Fibroblast of lung (primary cell): Measurements from ENCODE around the gene CCDC3. TPM values are rescaled to one million over a fixed set of nuclear protein-coding genes. Genes with fewer than 3 reads are reported as not detected.

Source experiments
- DNase-seq, 2 donors: peaks; one replicate each; pipeline versions ENCODE4 v3.0.0 to v3.0.0-alpha.2; 2010; ENCODE audit warnings: low read depth in 2 of 2
- H2AFZ ChIP-seq: 2 replicates; pipeline ENCODE4 v1.5.1; 2012; ENCODE audit warnings: low read length, control low read depth, inconsistent platforms
- H3K27ac ChIP-seq: 2 replicates; pipeline ENCODE4 v1.5.1; 2011; ENCODE audit warnings: low read length, control low read depth; ENCODE audit not compliant: insufficient read depth
- H3K27me3 ChIP-seq: 2 replicates; pipeline ENCODE4 v1.5.1; 2011; ENCODE audit warnings: mild to moderate bottlenecking, low read length; ENCODE audit not compliant: control insufficient read depth, insufficient read depth
- H3K36me3 ChIP-seq: 2 replicates; pipeline ENCODE4 v1.5.1; 2011; ENCODE audit warnings: low read length; ENCODE audit not compliant: control insufficient read depth, insufficient read depth
- H3K4me1 ChIP-seq: 2 replicates; pipeline ENCODE4 v1.5.1; 2011; ENCODE audit warnings: low read length; ENCODE audit not compliant: control insufficient read depth, insufficient read depth; ENCODE audit errors: extremely low read depth
- H3K4me2 ChIP-seq: 2 replicates; pipeline ENCODE4 v1.5.1; 2011; ENCODE audit warnings: low read length, control low read depth; ENCODE audit not compliant: insufficient read depth; ENCODE audit errors: extremely low read depth
- H3K4me3 ChIP-seq, 4 experiments: fragments of 200-600 bp in 1 of 4; sonication (generic) in 1 of 4; replicated peaks in 1 of 4; 2 replicates each; pipeline ENCODE4 v1.5.1; 2011 to 2016; ENCODE audit warnings: low read length in 4 of 4, low read depth in 3 of 4, mild to moderate bottlenecking in 3 of 4, control low read depth in 2 of 4, inconsistent platforms in 1 of 4, mixed read lengths in 1 of 4; ENCODE audit not compliant: insufficient read depth in 1 of 4; ENCODE audit errors: control extremely low read depth in 1 of 4
- H3K79me2 ChIP-seq: 2 replicates; pipeline ENCODE4 v1.5.1; 2012; ENCODE audit warnings: mild to moderate bottlenecking, low read length, inconsistent platforms; ENCODE audit not compliant: control insufficient read depth, insufficient read depth
- H3K9ac ChIP-seq: 2 replicates; pipeline ENCODE4 v1.5.1; 2011; ENCODE audit warnings: mild to moderate bottlenecking, low read length, control low read depth; ENCODE audit not compliant: insufficient read depth
- H3K9me3 ChIP-seq: 2 replicates; pipeline ENCODE4 v1.5.1; 2012; ENCODE audit warnings: low read depth, low read length; ENCODE audit not compliant: control insufficient read depth, insufficient read depth
- H4K20me1 ChIP-seq: 2 replicates; pipeline ENCODE4 v1.5.1; 2011; ENCODE audit warnings: low read length; ENCODE audit not compliant: control insufficient read depth, insufficient read depth; ENCODE audit errors: extremely low read depth
- CTCF ChIP-seq, 2 donors: IDR thresholded peaks in 1 of 2; conservative IDR thresholded peaks in 1 of 2; 1 replicate in 1 of 2; 2 replicates in 1 of 2; pipeline ENCODE4 v1.5.1; 2011 to 2012; ENCODE audit warnings: low read length in 2 of 2, control low read depth in 1 of 2, inconsistent platforms in 1 of 2, low read depth in 1 of 2, mild to moderate bottlenecking in 1 of 2
- EZH2 ChIP-seq: IDR thresholded peaks from 2 replicates; pipeline ENCODE4 v1.5.1; 2012; ENCODE audit warnings: low read length, control low read depth, mild to moderate bottlenecking; ENCODE audit errors: missing control alignments
- polyA plus RNA-seq, 2 donors: library from polyadenylated mRNA; depleted of rRNA in 1 of 2; stranded (reverse) in 1 of 2; unstranded in 1 of 2; fragments of >200 nt; gene quantifications; 2 replicates each; pipeline ENCODE4 v1.2.1, GENCODE V29; 2011 to 2012; ENCODE audit warnings: missing spikeins in 1 of 2
- total RNA-seq: library from RNA; depleted of rRNA; stranded (reverse); fragments of >200 nt; gene quantifications from 2 replicates; pipeline ENCODE4 v1.2.1, GENCODE V29; 2014

The CCDC3 gene
- total and polyA plus RNA-seq, 2 donors (not counting 1 experiment from before 2014, with no cell fraction given) = 0.33 to 0.65 TPM

- H3K4me2 ChIP-seq = no peak overlapping the region
- no peaks in the 10 kb centered on the region for H3K79me2 ChIP-seq
- H3K9ac ChIP-seq = no peak overlapping the region
- H3K9me3 ChIP-seq = no peaks in the 10 kb centered on the region
- no peak overlapping the region for H3K4me3 ChIP-seq
- no peaks in the 10 kb centered on the region for H3K27me3 ChIP-seq
- H3K27ac ChIP-seq = no peak overlapping the region
- no peaks in the 10 kb centered on the region for H3K36me3 ChIP-seq
- no peaks in the 10 kb centered on the region for H3K4me1 ChIP-seq
- TF ChIP-seq EZH2 = no peak
- no peak for TF ChIP-seq CTCF (conservative IDR thresholded peaks at IDR 0.05 in 1 of 2, IDR thresholded peaks at IDR 0.05 in 1 of 2; ENCODE audit: low read depth in 1 of 2, low read length in 2 of 2)
- no peak overlapping the region for H2AFZ ChIP-seq
- no peaks in the 10 kb centered on the region for H4K20me1 ChIP-seq
- DNase-seq = no peak
Observed at GRCh38 chr10:12887780-12888179, 113.7 kb downstream of the CCDC3 start.

GRCh38 chr10:12884851-12885250 lies 116.7 kb downstream of the CCDC3 start:
- no peaks in the 10 kb centered on the region for H4K20me1 ChIP-seq
- no peaks in the 10 kb centered on the region for H3K27me3 ChIP-seq
- H3K36me3 ChIP-seq = no peaks in the 10 kb centered on the region
- no peak overlapping the region for H3K9ac ChIP-seq
- no peaks in the 10 kb centered on the region for H3K4me1 ChIP-seq
- H3K79me2 ChIP-seq = no peaks in the 10 kb centered on the region
- TF ChIP-seq EZH2 = no peak
- no peak for TF ChIP-seq CTCF (conservative IDR thresholded peaks at IDR 0.05 in 1 of 2, IDR thresholded peaks at IDR 0.05 in 1 of 2; ENCODE audit: low read depth in 1 of 2, low read length in 2 of 2)
- DNase-seq = no peak
- H2AFZ ChIP-seq = no peak overlapping the region
- H3K27ac ChIP-seq = no peak overlapping the region
- no peak overlapping the region for H3K4me3 ChIP-seq
- no peak overlapping the region for H3K4me2 ChIP-seq
- H3K9me3 ChIP-seq = no peaks in the 10 kb centered on the region

GRCh38 chr10:12880423-12880822 lies 121.1 kb downstream of the CCDC3 start:
- Histone ChIP-seq H3K9me3 (no peaks in the 10 kb centered on the region), H3K36me3 (no peaks in the 10 kb centered on the region), H2AFZ (no peak overlapping the region), H3K27ac (no peak overlapping the region), H3K4me2 (no peak overlapping the region), H3K4me1 (no peaks in the 10 kb centered on the region), H3K4me3 (no peak overlapping the region), H3K27me3 (no peaks in the 10 kb centered on the region), H3K79me2 (no peaks in the 10 kb centered on the region), H4K20me1 (no peaks in the 10 kb centered on the region), H3K9ac (no peak overlapping the region)
- TF ChIP-seq EZH2 = no peak
- no peak for TF ChIP-seq CTCF (conservative IDR thresholded peaks at IDR 0.05 in 1 of 2, IDR thresholded peaks at IDR 0.05 in 1 of 2; ENCODE audit: low read depth in 1 of 2, low read length in 2 of 2)
- no peak for DNase-seq
